GM12801 (cell line): ENCODE measurements around the gene TSHZ2.

Experiments
- TF ChIP-seq, protein P1 (sequence below): IDR thresholded peaks from one replicate; pipeline ENCODE4 v1.5.1; 2011; ENCODE audit warnings: control low read depth; ENCODE audit not compliant: insufficient read length; ENCODE audit errors: extremely low read depth

TSHZ2 gene

DNA sequence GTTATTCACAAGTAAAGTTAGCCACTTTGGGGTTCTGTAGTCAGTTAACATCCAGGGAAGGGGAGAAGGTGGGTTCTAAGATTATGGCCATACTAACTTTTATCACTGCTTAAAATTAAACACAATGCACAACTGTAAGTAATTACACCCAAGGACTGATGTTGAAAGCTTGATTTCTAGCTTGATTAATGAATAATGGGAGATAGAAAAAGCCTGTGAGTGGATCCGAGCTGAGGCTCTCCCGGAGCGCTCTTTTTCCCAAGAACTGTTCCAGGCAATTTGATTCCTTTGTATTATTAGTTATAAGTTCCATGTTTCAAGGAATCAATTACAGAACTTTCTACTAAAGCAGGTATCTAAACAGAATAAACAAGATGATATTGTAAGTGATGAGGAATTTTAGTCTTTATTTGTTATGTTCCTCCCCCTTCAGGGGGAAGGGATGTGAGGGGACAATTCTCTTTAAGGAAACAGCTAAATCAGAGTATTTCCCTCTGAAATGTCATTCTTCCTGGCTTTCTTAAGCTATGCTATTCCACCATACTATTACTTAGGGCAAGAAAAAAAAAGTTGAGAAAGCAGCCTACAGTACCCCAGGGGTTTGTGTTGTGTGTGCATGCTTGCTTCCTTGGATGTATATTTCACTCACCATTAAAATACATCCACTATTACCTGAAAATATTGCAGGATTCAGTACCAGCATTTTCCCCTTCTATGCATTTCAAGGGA lies 3.8 kb downstream of the TSHZ2 start:
- TF ChIP-seq, protein P1, sequence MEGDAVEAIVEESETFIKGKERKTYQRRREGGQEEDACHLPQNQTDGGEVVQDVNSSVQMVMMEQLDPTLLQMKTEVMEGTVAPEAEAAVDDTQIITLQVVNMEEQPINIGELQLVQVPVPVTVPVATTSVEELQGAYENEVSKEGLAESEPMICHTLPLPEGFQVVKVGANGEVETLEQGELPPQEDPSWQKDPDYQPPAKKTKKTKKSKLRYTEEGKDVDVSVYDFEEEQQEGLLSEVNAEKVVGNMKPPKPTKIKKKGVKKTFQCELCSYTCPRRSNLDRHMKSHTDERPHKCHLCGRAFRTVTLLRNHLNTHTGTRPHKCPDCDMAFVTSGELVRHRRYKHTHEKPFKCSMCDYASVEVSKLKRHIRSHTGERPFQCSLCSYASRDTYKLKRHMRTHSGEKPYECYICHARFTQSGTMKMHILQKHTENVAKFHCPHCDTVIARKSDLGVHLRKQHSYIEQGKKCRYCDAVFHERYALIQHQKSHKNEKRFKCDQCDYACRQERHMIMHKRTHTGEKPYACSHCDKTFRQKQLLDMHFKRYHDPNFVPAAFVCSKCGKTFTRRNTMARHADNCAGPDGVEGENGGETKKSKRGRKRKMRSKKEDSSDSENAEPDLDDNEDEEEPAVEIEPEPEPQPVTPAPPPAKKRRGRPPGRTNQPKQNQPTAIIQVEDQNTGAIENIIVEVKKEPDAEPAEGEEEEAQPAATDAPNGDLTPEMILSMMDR = no peak

- TF ChIP-seq, protein P1 = no peak
Measured at GRCh38 chr20:52978851-52979250, 6.7 kb downstream of the TSHZ2 start.

- TF ChIP-seq, protein P1 = no peak
Measured at GRCh38 chr20:52981051-52981450, 8.9 kb downstream of the TSHZ2 start.

DNA sequence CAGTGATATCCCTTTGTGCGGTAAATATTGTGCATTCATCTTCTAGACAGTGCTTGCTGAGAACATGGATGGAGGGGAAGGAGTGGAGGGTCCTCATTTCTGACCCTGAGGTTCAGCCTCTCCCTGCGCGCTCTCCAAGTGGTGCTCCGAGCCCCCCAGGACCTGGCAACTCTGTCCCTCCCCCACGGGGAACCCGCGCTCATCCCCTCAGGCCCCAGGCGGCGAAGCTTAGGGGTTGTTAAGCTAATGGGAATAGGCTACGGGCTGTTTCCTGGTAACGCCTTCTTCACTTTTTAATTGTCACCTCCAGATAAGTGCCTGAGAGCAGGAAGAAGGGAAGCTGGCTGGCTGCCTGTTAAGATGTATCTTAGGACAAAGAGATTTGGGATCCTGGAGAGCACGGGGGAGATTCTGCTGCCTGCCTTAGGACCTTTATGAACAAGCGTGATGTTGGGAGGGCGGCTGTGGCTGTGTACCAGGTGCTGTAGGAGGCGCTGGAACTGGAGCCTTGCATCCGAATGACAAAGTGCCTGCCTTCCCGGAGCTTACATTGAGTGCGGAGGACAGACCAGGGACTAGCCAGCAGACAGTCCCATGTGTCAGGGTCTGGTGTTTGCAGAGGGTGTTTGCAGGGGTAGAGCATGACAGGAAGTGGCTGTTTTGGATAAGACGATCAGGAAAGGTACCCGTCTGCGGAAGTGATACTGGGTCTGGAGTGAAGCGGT lies 11.7 kb downstream of the TSHZ2 start:
- TF ChIP-seq, protein P1 = no peak

DNA sequence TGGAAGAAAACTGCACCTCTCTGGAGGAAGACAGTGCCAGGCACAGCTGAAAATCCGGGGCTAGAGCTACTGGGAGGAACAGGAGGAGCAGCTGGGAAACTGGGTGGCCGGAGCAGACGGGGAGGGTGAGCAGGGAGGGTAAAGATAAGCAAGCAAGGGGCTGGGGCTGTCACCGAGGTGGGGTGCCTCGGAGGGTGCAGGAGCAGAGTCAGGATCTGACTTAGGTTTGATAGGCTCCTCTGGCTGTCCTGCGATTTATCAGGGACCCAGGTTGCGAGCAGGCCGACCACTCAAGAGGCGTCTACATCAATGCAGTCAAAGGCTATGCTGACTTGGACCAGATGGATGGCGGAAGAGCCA lies 12.3 kb downstream of the TSHZ2 start:
- TF ChIP-seq, protein P1 = no peak

- TF ChIP-seq, protein P1 = no peak
Measured at GRCh38 chr20:52985687-52986086, 13.5 kb downstream of the TSHZ2 start.

DNA sequence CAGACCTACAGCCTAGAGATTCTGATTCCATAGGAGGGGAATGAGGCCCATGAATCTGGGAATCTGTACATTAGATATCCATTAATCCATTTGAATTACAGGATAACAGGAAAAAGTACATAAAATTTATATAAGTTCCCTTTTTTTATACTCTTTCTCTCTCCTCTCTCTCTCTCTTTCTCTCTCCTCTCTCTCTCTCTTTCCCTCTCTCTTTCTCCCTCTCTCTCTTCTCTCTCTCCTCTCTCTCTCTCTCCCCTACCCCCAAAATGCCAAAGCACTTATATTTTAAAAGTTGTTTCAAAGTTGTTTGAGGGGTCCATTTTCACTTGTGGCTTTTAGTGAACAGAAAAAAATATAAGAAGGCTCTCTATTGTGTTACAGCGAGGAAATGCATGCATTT lies 15.1 kb downstream of the TSHZ2 start:
- TF ChIP-seq, protein P1 = no peak
